Vagina (tissue), 2 donors: ENCODE data around the gene MT3. TPM values are rescaled to one million over a fixed set of nuclear protein-coding genes. Genes with fewer than 3 reads are reported as not detected.

Experiments used
- DNase-seq, 2 donors: peaks; one replicate each; pipeline ENCODE4 v3.0.0-alpha.2; 2017; ENCODE audit errors: extremely low spot score in 2 of 2
- H3K27ac ChIP-seq: fragments of 200-600 bp; sonication (generic); one replicate; pipeline ENCODE4 v1.5.1; 2019
- H3K27me3 ChIP-seq: fragments of 200-600 bp; sonication (generic); one replicate; pipeline ENCODE4 v1.5.1; 2019
- H3K36me3 ChIP-seq, 2 donors: fragments of 200-600 bp; sonication (generic); one replicate each; pipeline ENCODE4 v1.5.1; 2017 to 2019
- H3K4me1 ChIP-seq: fragments of 200-600 bp; sonication (generic); one replicate; pipeline ENCODE4 v1.5.1; 2019
- H3K4me3 ChIP-seq, 2 donors: fragments of 200-600 bp; sonication (generic); 1 replicate in 1 of 2; 2 replicates in 1 of 2; pipeline ENCODE4 v1.5.1; 2016 to 2019
- H3K9me3 ChIP-seq: fragments of 200-600 bp; sonication (generic); one replicate; pipeline ENCODE4 v1.5.1; 2019
- POLR2A ChIP-seq, 2 donors: fragments of 450-650 bp; IDR thresholded peaks; one replicate each; pipeline ENCODE4 v1.6.1; 2017; ENCODE audit warnings: antibody characterized with exemption in 2 of 2, mild to moderate bottlenecking in 2 of 2, moderate library complexity in 2 of 2
- POLR2AphosphoS5 ChIP-seq, 2 donors: sonication (generic); formaldehyde crosslinking; IDR thresholded peaks; one replicate each; pipeline ENCODE4 v1.9.0; 2017; ENCODE audit warnings: antibody characterized with exemption in 2 of 2, mild to moderate bottlenecking in 2 of 2, low read depth in 1 of 2; ENCODE audit not compliant: insufficient read depth in 1 of 2
- intact Hi-C: fragments of 100-400 bp; cut with DNase I; formaldehyde crosslinking; loops from one replicate; pipeline ENCODE4 v1.15.1; 2023
- total RNA-seq: library from RNA; depleted of rRNA; stranded (reverse); fragments of >200 nt; gene quantifications from one replicate; pipeline ENCODE4 v1.2.3, GENCODE V29; 2016
- TF ChIP-seq, protein P1 (sequence below), 3 experiments: fragments of 450-650 bp in 2 of 3; fragments of 200-600 bp in 1 of 3; sonication (generic) in 1 of 3; IDR thresholded peaks; one replicate each; pipeline ENCODE4 v1.5.1; 2017 to 2019; ENCODE audit warnings: antibody characterized with exemption in 3 of 3, mild to moderate bottlenecking in 2 of 3, moderate library complexity in 2 of 3

MT3 gene
- total RNA-seq, 1 donor from 2014 or later, result 12.8 TPM

DNA sequence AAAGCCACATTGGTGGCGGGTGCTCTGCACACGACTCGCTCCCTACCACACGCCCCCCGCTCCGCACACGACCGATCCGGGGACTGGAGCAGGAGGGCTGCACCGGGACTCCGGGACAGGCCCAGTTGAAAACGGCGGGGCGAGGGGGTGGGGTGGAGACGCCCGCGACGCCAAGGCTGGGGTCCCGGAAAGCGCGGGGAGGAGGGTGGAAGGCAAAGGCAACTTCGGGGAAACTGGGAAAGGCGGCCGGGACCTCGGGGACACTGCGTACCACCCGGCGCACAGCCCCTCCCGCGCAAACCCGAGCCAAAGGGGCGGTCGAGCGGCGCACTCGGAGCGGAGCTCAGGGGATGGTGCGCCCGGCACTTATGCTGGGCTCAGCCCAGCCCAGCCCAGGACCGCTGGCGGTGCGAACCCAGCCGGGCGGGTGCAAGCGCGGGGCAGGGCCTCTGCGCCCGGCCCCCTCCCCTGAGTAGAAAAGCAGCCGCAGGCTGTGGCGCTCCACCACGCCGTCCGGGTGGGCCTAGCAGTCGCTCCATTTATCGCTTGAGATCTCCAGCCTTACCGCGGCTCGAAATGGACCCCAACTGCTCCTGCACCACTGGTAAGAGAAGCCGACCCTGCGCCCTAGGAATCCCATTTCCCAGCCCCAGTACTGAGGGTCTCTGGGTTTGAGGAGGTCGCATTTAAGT is 43.0 kb downstream of the MT3 start, which contains the start of gene MT1M:
Gene MT1M (plus strand): TSS at position 504 of the 692 bp plus-strand sequence. CDS start 73 bp downstream, at position 577.
- H3K36me3 ChIP-seq, result no peaks in the 10 kb centered on the region
- intact Hi-C loops, result loop anchor here (2.0 kb wide), 1 partner anchor 24 kb away; the partner anchor contains the start of gene MT2A
- H3K4me1 ChIP-seq, result peaks cover 22% of the 10 kb centered on the region
- TF ChIP-seq POLR2A (IDR thresholded peaks at IDR 0.05) (peak in 1 of 2 donors; percentile 13), POLR2AphosphoS5 (IDR thresholded peaks at IDR 0.05; ENCODE audit: insufficient read depth in 1 of 2, low read depth in 1 of 2) (peak in 1 of 2 donors; percentile 77)
- TF ChIP-seq, protein P1, sequence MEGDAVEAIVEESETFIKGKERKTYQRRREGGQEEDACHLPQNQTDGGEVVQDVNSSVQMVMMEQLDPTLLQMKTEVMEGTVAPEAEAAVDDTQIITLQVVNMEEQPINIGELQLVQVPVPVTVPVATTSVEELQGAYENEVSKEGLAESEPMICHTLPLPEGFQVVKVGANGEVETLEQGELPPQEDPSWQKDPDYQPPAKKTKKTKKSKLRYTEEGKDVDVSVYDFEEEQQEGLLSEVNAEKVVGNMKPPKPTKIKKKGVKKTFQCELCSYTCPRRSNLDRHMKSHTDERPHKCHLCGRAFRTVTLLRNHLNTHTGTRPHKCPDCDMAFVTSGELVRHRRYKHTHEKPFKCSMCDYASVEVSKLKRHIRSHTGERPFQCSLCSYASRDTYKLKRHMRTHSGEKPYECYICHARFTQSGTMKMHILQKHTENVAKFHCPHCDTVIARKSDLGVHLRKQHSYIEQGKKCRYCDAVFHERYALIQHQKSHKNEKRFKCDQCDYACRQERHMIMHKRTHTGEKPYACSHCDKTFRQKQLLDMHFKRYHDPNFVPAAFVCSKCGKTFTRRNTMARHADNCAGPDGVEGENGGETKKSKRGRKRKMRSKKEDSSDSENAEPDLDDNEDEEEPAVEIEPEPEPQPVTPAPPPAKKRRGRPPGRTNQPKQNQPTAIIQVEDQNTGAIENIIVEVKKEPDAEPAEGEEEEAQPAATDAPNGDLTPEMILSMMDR (IDR thresholded peaks at IDR 0.05), result no peak
- no peaks in the 10 kb centered on the region for H3K27me3 ChIP-seq
- H3K27ac ChIP-seq, result peak within 1 kb of the TSS; percentile 71
- H3K4me3 ChIP-seq, result peak within 1 kb of the TSS; percentile 52 to 53
- DNase-seq, result no peak
- H3K9me3 ChIP-seq, result no peaks in the 10 kb centered on the region

DNA sequence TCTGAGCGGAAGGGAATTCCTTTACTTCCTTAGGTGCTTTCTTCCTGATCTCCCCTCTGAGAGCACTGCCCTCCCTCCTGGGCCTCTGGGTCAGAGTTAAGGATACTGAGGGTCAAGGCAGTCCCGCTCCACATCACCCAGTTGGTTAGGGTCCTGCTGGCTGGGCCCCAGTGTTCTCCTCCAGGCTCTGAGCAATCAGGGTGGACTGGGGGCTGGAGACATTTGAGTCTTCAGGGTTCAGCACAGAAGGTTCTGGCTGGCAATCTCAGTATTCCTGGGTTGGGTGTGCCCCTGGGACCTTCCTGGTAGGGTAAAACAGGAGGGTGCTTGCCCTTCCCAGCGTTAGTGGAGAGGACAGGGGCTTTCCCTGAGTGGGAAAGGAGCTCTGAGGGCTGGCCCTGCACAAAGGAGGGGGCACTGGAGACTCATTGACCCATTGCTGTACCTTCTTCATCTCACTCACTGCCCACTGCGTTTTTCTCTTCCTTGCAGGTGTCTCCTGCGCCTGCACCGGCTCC is 43.6 kb downstream of the MT3 start:
- peak overlapping the region; percentile 71 for H3K27ac ChIP-seq
- peaks cover 22% of the 10 kb centered on the region for H3K4me1 ChIP-seq
- intact Hi-C loops, result loop anchor here (2.0 kb wide), 1 partner anchor 24 kb away; the partner anchor contains the start of gene MT2A
- TF ChIP-seq POLR2AphosphoS5 (IDR thresholded peaks at IDR 0.05; ENCODE audit: insufficient read depth in 1 of 2, low read depth in 1 of 2), result no peak
- TF ChIP-seq POLR2A (IDR thresholded peaks at IDR 0.05), result no peak
- TF ChIP-seq, protein P1 (IDR thresholded peaks at IDR 0.05), result no peak
- H3K9me3 ChIP-seq, result no peaks in the 10 kb centered on the region
- no peak for DNase-seq
- peak overlapping the region; percentile 52 to 53 for H3K4me3 ChIP-seq
- no peaks in the 10 kb centered on the region for H3K27me3 ChIP-seq
- H3K36me3 ChIP-seq, result no peaks in the 10 kb centered on the region

DNA sequence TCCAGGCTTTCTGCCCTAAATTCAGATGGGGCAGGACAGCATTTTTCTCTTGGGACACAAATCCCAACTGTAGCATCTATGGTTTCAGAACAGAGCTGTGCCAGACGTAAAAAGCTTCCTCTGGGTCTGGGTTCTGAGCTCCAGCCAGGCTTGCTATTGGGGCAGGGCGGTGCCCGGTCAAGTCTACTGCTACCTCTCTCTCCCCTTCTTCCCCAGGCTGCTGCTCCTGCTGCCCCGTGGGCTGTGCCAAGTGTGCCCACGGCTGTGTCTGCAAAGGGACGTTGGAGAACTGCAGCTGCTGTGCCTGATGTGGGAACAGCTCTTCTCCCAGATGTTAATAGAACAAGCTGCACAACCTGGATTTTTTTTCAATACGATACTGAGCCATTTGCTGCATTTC is 44.2 kb downstream of the MT3 start:
- Histone ChIP-seq H3K4me3 (peak overlapping the region; percentile 52 to 53), H3K9me3 (no peaks in the 10 kb centered on the region), H3K36me3 (no peaks in the 10 kb centered on the region), H3K4me1 (peaks cover 27% of the 10 kb centered on the region), H3K27ac (peak overlapping the region; percentile 71), H3K27me3 (no peaks in the 10 kb centered on the region)
- intact Hi-C loops, result loop anchor here (2.0 kb wide), 1 partner anchor 25 kb away; the partner anchor contains the start of gene MT2A
- DNase-seq, result no peak
- TF ChIP-seq POLR2AphosphoS5 (IDR thresholded peaks at IDR 0.05; ENCODE audit: insufficient read depth in 1 of 2, low read depth in 1 of 2), result no peak
- TF ChIP-seq, protein P1 (IDR thresholded peaks at IDR 0.05), result no peak
- no peak for TF ChIP-seq POLR2A (IDR thresholded peaks at IDR 0.05)

DNA sequence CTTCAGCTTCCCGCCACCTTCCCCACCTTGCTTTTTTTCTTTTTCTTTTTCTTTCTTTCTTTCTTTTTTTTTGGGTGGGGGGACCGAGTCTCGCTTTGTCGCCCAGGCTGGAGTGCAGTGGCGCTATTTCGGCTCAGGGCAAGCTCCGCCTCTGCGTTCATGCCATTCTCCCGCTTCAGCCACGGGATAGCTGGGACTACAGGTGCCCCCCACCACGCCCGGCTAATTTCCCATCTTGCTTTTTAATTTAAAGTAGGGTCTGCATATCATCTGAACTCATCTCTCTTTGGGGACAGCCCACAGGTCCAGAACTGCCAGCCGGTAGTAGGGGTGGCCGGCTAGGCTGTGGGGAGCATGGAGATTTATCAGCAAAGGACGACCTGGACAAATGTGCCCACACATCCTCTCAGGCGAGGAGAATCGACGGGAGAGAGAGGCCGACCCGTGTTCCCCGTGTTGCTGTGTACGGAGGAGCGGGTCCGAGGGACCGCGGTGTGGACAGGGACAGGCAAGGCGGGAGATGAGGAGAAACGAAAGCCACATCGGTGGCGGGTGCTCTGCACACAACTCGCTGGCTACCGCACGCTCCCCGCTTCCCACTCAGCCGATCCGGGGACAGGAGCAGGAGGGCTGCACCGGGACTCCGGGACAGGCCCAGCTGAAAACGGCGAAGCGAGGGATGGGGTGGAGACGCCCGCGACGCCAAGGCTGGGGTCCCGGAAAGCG is 45.5 kb downstream of the MT3 start:
- DNase-seq, result no peak
- Histone ChIP-seq H3K9me3 (no peaks in the 10 kb centered on the region), H3K4me1 (peaks cover 32% of the 10 kb centered on the region), H3K4me3 (no peak overlapping the region), H3K27me3 (no peaks in the 10 kb centered on the region), H3K27ac (no peak overlapping the region), H3K36me3 (no peaks in the 10 kb centered on the region)
- no peak for TF ChIP-seq POLR2A (IDR thresholded peaks at IDR 0.05)
- no peak for TF ChIP-seq POLR2AphosphoS5 (IDR thresholded peaks at IDR 0.05; ENCODE audit: insufficient read depth in 1 of 2, low read depth in 1 of 2)
- TF ChIP-seq, protein P1 (IDR thresholded peaks at IDR 0.05), result no peak
- intact Hi-C loops, result no loop called here
